HG02852 (cell line): ENCODE measurements around the gene HNRNPF.
"Not testable (repeated sequence)": the region's sequence is repeated elsewhere in the genome, so short reads cannot be mapped to it uniquely, and the experiment has no call there.

Experiments
- ATAC-seq: cut with Tn5 transposase; IDR thresholded peaks from one replicate; pipeline ENCODE4 v1.9.1; 2021; ENCODE audit warnings: mild to moderate bottlenecking, moderate library complexity; ENCODE audit not compliant: unreplicated experiment

The HNRNPF gene

DNA sequence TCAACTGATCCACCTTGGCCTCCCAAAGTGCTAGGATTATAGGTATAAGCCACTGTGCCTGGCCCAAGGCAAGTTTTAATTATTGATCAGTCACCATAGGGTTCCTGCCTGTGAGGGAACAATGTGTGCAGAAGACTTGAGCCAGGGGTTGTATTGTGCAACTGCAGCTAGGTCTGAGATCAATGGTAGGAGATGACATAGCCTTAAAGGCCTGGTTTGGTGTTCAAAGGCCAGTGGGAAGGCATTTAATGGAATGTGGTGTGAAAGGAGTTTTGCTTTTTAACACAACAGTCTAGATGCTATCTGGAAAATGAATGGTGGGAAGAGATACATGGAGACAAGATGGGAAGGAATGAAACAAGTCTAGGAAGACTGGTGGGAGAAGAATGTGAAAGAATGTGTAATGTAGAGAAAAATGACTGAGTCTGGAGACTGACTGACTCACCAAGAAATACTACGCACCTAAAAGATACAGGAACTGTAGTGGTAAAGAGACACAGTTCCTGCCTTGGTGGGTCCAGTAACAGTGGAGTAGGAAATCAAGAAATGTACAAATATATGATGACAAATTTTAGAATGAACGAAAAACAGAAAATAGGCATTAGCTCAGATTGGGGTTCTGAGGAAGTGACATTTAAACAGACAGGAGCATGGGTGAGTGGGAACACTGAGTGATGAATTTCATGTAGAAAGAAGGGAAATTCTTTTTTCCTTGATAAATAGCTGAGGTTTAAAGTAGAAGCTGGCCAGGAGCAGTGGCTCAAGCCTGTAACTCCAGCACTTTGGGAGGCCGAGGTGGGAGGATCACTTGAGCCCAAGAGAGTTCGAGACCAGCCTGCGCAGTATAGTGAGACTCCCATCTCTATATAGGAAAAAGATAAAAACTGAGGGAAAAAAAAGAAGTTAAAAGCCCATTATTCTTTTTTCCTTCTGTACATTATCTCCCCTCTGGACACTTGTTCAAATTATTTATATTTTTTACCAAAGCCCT lies 9.4 kb downstream of the HNRNPF start:
- no peak for ATAC-seq

DNA sequence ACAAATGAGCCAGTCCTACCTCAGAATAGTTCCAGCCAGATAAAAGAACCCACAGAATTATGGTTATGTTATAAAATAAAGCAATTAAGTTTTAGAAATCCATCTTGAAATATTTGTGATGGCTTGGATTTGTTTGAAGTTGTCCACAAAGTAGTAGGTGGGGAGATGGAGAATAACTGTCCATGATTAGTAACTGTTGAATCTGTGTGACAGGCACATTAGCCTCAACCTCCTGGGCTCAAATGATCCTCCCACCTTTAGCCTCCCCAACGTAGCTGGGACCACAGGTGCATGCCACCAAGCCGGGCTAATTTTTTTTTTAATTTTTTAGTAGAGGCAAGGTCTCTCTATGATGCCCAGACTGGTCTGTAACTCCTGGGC lies 10.1 kb downstream of the HNRNPF start:
- ATAC-seq: no peak

- ATAC-seq: peak; percentile 83
Observed at GRCh38 chr10:43396928-43397624, 11.9 kb downstream of the HNRNPF start.

- peak; percentile 53 for ATAC-seq
Observed at GRCh38 chr10:43396061-43396927, 12.7 kb downstream of the HNRNPF start.

DNA sequence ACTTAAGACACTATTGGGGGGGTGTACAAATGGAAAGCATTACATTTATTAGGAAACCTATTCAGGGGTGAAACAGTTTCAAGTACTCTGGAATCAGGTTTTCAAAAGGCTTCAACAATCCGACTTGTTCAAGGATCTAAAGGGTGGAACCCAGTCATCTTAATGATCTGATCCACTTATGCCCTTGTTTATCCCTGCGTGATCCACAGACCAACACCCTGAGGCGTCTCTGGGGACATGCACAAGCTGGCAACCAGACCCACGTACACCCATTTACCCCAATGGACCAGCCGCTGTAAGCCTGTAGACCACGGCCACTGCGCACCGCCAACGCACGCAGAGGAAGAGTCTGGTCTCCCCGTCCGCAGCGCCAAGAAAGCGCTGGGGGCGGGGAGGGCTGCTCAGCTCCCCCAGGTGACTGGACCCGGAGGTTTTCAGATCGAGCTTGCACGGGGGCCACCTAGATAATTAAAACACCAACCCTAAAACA lies 13.4 kb downstream of the HNRNPF start:
- ATAC-seq: no peak

DNA sequence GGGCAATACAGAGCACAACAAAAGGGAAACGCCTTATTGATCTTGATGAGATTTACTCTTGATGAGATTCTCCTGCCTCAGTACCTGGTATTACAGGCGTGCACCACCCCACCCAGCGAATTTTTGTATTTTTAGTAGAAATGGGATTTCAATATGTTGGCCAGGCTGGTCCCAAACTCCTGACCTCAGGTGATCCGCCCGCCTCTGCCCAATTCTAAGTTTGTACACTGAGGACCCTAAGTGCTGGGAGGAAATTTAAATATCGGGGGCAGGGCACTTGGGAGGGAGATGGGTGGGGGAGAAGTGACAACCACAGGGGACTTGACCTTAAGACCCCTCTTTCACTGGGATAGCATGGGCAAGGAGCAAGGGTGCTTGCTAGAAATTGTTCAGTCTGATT lies 14.1 kb downstream of the HNRNPF start:
- ATAC-seq: no peak

DNA sequence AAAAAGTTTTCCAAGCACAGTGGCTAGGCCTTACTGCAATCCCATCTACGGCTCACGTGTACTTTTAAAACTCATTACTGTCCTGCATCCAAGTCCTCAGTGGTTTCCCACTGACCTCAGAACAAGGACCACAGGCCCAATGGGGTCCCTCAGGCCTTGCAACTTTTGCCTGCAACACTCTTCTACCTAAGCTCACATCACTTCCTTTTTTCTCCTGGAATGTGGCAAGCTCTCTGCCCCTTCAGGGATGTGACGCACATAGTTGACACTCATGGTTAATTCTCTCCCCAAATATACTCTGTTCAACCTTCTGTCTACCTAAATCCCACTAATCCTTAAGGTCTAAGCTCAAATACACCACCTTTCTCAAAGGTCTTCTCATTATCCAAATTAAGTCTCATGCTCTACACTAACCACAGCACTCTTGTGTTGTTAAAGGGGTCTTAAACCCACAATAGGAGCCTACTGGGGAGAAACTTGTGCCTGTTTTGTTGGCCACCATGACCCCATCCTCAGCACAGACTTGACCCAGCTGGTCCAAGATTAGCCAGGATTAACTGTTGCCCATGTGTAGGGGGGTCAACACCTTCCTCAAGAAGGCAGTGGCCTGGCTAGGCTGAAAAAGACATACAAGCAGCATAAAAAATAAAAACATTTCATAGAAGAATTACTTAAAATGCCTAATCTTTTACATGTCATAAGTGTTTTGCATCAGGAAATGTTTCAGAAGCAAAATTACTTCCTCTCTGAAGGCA lies 15.2 kb downstream of the HNRNPF start:
- no peak for ATAC-seq

- not testable (repeated sequence) for ATAC-seq
Observed at GRCh38 chr10:43393186-43393585, 15.8 kb downstream of the HNRNPF start.

GRCh38 chr10:43392748-43393147 lies 16.2 kb downstream of the HNRNPF start:
- no peak for ATAC-seq

- no peak for ATAC-seq
Observed at GRCh38 chr10:43391496-43391895, 17.5 kb downstream of the HNRNPF start.

DNA sequence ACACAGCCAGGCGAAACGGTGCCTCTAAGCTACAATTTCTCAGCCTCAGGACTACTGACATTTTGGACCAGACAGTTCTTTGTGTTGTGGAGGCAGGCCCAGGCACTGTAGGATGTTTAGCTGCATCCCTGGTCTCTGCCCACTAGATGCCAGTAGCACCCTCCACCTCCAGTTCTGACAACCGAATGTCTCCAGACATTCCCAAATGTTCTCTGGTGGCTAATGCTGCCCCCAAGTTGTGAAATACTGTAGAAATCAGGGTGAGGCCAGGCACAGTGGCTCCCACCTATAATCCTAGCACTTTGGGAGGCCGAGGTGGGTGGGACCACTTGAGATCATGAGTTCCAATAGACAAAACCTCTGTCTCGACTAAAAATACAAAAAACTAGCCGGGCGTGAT lies 18.2 kb downstream of the HNRNPF start:
- ATAC-seq: no peak

- ATAC-seq: no peak
Observed at GRCh38 chr10:43390333-43390732, 18.7 kb downstream of the HNRNPF start.

DNA sequence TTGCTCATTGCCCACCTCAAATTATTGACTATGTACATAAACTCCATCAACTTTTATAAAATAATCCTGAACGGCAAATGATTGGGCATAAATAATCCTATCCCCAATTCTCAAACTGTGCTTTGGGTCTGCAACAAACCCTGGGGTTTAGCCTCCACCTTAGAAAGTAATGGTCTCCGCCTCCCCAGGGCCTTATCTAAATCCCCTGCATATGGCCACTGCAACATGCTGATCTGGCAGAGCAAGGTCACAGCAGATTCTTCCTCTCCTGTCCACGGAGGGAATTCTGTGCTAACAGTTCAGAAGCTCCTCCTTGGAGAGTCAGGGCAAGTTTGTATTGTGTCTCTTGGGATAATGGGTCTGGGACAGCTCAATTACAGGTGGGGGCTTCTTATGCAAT lies 19.1 kb downstream of the HNRNPF start:
- no peak for ATAC-seq

- ATAC-seq: no peak
Observed at GRCh38 chr10:43387678-43388032, 21.3 kb downstream of the HNRNPF start.

- no peak for ATAC-seq
Observed at GRCh38 chr10:43386981-43387677, 21.9 kb downstream of the HNRNPF start.

- no peak for ATAC-seq
Observed at GRCh38 chr10:43386549-43386948, 22.4 kb downstream of the HNRNPF start.

GRCh38 chr10:43385412-43386004 lies 23.5 kb downstream of the HNRNPF start:
- no peak for ATAC-seq

- no peak for ATAC-seq
Observed at GRCh38 chr10:43384252-43385221, 24.4 kb downstream of the HNRNPF start.
